Fibroblast of the aortic adventitia (primary cell): ENCODE data around the gene TMEM63C. TPM values are rescaled to one million over a fixed set of nuclear protein-coding genes. Genes with fewer than 3 reads are reported as not detected.
"Not testable (repeated sequence)": the region's sequence is repeated elsewhere in the genome, so short reads cannot be mapped to it uniquely, and the experiment has no call there.

Experiments
- DNase-seq: peaks from one replicate; pipeline ENCODE4 v3.0.0-alpha.2; 2010; ENCODE audit warnings: low read depth
- H3K4me3 ChIP-seq: 2 replicates; pipeline ENCODE4 v1.5.1; 2011; ENCODE audit warnings: low read depth, mild to moderate bottlenecking, control low read depth, low read length, moderate library complexity
- total RNA-seq: library from RNA; depleted of rRNA; stranded (reverse); fragments of >200 nt; gene quantifications from 2 replicates; pipeline ENCODE4 v1.2.3, GENCODE V29; 2012; ENCODE audit warnings: low replicate concordance
- TF ChIP-seq, protein P1 (sequence below): IDR thresholded peaks from 2 replicates; pipeline ENCODE4 v1.5.1; 2011; ENCODE audit warnings: mild to moderate bottlenecking, low read length, control low read depth, inconsistent platforms; ENCODE audit not compliant: insufficient read depth

Gene TMEM63C
- total RNA-seq, 1 donor, result not detected

DNA sequence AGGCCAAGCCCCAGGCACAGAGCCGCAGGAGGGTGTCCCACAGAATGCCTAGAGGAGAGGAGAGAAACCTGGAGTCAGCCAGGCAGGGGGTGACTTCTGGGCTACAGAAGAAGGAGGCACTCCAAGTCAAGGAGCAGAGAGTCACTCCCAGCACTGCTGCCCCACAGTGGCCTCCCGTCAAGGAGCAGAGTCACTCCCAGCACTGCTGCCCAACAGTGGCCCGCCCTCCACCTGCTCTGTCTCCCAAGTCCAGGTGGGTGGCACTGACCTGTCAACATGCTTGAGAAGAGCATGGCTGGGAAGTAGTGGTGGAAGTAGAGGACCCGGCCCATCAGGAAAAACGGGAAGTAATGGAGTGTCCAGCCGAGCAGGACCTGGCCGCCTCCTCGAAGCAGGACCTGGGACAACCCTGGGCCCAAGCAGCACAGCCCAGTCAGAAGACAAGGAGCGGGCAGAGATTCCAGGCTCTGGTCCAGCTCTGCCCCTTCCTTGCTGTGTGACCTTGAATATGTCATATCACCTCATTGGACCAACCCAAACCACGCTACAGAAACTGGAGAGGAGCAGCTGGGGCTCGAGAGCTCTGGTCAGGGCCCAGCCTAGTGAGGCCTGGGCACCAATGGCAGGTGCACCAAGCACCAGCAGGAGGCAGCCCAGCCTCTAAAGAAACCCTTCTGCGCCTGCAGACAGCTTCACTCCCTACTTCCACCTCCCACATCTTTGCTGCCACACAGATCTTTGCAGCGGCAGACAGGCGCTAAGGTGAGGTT is 97.0 kb downstream of the TMEM63C start:
- no peak for DNase-seq
- no peak overlapping the region for H3K4me3 ChIP-seq
- TF ChIP-seq, protein P1, sequence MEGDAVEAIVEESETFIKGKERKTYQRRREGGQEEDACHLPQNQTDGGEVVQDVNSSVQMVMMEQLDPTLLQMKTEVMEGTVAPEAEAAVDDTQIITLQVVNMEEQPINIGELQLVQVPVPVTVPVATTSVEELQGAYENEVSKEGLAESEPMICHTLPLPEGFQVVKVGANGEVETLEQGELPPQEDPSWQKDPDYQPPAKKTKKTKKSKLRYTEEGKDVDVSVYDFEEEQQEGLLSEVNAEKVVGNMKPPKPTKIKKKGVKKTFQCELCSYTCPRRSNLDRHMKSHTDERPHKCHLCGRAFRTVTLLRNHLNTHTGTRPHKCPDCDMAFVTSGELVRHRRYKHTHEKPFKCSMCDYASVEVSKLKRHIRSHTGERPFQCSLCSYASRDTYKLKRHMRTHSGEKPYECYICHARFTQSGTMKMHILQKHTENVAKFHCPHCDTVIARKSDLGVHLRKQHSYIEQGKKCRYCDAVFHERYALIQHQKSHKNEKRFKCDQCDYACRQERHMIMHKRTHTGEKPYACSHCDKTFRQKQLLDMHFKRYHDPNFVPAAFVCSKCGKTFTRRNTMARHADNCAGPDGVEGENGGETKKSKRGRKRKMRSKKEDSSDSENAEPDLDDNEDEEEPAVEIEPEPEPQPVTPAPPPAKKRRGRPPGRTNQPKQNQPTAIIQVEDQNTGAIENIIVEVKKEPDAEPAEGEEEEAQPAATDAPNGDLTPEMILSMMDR, result no peak

DNA sequence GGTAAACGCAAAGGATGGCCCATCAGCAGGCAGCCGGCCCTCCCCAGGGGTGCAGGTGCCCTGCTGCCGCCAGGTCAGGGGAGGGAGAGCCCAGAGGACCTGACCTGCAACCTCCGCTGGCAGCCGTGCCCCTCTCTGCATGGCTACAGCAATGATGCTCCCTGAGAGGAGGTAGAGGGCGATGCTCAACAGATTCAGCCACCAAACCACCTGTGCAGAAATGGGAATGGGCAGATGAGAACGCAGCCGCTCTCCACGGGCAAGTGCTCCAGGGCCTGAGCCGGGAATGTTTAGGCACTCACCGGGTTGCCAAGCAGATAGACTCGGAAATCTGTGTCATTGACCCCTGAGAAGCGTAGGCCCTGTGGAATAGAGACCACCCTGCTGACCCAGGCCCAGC is 98.1 kb downstream of the TMEM63C start:
- TF ChIP-seq, protein P1, result no peak
- DNase-seq, result no peak
- H3K4me3 ChIP-seq, result no peak overlapping the region

DNA sequence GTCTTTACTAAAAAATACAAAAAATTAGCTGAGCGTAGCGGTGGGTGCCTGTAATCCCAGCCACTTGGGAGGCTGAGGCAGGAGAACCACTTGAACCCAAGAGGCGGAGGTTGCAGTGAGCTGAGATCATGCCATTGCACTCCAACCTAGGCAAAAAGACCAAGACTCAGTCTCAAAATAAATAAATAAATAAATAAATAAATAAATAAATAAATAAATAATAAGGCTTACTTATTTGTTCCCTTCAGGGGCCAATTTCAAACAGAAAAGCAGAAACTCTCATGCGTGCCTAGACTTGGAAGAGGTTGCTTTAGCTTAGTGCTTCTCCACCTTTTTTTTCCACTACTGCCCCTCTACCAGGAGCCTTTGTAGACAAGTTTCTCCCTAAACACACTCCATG is 99.3 kb downstream of the TMEM63C start:
- not testable (repeated sequence) for DNase-seq, H3K4me3 ChIP-seq

DNA sequence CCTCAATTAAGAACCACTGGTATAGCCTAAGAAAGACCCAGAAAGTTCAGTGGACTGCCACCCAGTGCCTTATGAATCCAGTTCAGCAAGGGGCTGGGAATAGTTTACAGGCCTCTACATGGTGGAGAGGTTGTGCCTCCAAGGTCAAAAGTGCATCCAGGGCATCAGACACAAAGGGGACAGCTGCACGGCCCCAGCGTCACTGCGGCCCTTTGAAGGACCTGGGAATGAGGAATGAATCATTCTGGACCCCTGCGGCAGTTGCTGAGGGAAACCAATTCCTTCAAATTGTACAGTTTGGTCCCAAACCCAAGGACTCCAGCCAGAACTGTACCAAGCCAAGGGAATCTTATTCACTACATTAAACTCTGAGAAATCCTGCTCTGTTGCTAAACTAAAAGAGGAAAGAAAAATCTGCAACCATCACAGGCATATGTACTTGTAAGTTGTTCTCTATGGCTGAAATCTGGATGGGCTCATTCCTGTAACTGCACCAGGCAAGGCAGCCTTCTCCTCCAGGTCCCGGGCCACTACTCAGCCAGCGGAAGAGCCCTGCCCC is 100.3 kb downstream of the TMEM63C start:
- no peak for DNase-seq

DNA sequence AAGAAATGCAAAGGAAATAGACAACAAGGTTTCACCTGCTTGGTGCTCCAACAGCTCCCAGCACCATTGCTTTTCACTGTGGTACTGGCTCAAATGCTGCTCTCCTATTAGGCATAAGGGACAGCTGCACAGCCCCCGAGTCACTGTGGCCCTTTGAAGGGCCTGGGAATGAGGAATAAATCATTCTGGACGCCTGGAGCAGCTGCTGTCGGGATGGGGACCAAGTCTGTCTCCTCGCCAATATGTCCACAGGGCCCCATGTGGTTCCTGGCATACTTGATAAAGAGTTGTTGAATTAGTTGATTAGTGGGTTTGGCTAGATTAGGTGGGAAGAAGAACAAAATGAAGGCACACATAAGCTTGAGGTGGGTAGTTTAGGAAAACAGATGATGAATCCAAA is 102.5 kb downstream of the TMEM63C start:
- H3K4me3 ChIP-seq, result no peak overlapping the region
- TF ChIP-seq, protein P1, result no peak
- DNase-seq, result no peak

More for the DNA sequence above, 100.3 kb downstream of the TMEM63C start:
- H3K4me3 ChIP-seq, result no peak overlapping the region
- TF ChIP-seq, protein P1, result no peak

DNA sequence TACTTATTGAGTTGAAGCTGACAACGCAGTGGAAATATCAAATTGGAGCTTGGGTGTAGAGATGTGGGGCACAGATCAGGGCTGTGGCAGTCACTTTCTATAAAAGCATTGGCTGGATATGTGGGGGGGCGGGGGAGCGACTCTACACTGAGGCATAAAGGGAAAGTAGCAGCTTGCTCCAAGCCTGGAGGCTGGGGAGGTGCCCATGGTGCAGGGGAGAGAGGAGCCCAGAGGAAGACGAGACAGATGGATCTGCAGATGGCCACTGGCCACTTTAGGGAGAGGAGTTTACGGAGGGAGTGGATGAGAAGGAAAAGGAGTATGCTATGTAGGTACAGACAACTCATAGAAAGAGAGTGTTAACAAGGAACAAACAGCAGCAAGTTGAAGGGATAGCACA is 102.9 kb downstream of the TMEM63C start:
- DNase-seq, result no peak
- TF ChIP-seq, protein P1, result no peak
- no peak overlapping the region for H3K4me3 ChIP-seq

DNA sequence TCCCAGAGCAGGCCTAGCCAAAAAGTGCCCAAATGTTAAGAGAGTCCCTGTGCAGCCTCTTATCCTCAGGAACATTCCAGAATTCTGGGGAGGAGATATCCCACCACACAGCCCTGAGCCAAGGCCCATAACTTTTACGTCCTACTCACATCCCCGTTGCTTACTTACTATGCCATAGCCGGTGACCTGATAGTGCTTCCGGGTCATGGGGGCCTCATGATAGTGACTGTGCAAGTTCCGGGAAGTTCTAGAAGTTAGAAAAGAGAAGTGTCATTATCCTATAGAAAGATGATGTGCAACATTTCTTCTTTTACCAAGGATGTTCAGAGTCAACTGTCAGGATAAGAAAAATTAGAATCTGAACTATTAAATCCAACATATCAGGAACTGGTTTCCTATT is 105.0 kb downstream of the TMEM63C start:
- no peak for DNase-seq
- H3K4me3 ChIP-seq, result no peak overlapping the region
- TF ChIP-seq, protein P1, result no peak
